Gastroesophageal sphincter (tissue), 4 donors: Measurements from ENCODE around the gene PBX1. TPM values are rescaled to one million over a fixed set of nuclear protein-coding genes. Genes with fewer than 3 reads are reported as not detected.

Experiments used
- ATAC-seq: fragments of 150-250 bp; one replicate; pipeline ENCODE4 v1.9.1; 2016; ENCODE audit warnings: mild to moderate bottlenecking, moderate library complexity
- H3K27ac ChIP-seq, 4 donors: fragments of 200-600 bp; sonication (generic) in 3 of 4; 1 replicate in 3 of 4; 2 replicates in 1 of 4; pipeline ENCODE4 v1.5.1; 2016 to 2019
- H3K27me3 ChIP-seq: fragments of 200-600 bp; sonication (generic); one replicate; pipeline ENCODE4 v1.5.1; 2019
- H3K36me3 ChIP-seq, 2 donors: fragments of 200-600 bp; sonication (generic); one replicate each; pipeline ENCODE4 v1.5.1; 2019; ENCODE audit warnings: control low read depth in 1 of 2
- H3K4me1 ChIP-seq, 3 donors: fragments of 200-600 bp; sonication (generic); 1 replicate in 2 of 3; 2 replicates in 1 of 3; pipeline ENCODE4 v1.5.1; 2016 to 2019; ENCODE audit warnings: control low read depth in 2 of 3
- H3K4me3 ChIP-seq, 2 donors: fragments of 200-600 bp; sonication (generic); one replicate each; pipeline ENCODE4 v1.5.1; 2019; ENCODE audit warnings: mild to moderate bottlenecking in 1 of 2, moderate library complexity in 1 of 2
- H3K9me3 ChIP-seq, 3 donors: fragments of 200-600 bp; sonication (generic); one replicate each; pipeline ENCODE4 v1.5.1; 2017 to 2019; ENCODE audit warnings: control low read depth in 2 of 3
- EP300 ChIP-seq: sonication (generic); formaldehyde crosslinking; IDR thresholded peaks from one replicate; pipeline ENCODE4 v1.6.1; 2017; ENCODE audit warnings: antibody characterized with exemption, mild to moderate bottlenecking
- POLR2A ChIP-seq, 2 donors: fragments of 450-650 bp; IDR thresholded peaks; one replicate each; pipeline ENCODE4 v1.6.1; 2017; ENCODE audit warnings: antibody characterized with exemption in 2 of 2, mild to moderate bottlenecking in 2 of 2, moderate library complexity in 1 of 2
- POLR2AphosphoS5 ChIP-seq: sonication (generic); formaldehyde crosslinking; IDR thresholded peaks from one replicate; pipeline ENCODE4 v1.6.1; 2017; ENCODE audit warnings: antibody characterized with exemption
- WGBS, 2 donors: methylation state at CpG; one replicate each; pipeline ENCODE4 v1.1.5; 2018; ENCODE audit warnings: low coverage in 1 of 2; 5-methylcytosine and 5-hydroxymethylcytosine counted together
- total RNA-seq, 4 donors: library from RNA; depleted of rRNA; stranded (reverse); fragments of >200 nt; gene quantifications; one replicate each; pipeline ENCODE4 v1.1.0, GENCODE V29; 2016
- TF ChIP-seq, protein P1 (sequence below), 4 experiments: fragments of 200-600 bp in 2 of 4; fragments of 450-650 bp in 2 of 4; sonication (generic) in 1 of 4; IDR thresholded peaks; one replicate each; pipeline ENCODE4 v1.5.1; 2017 to 2019; ENCODE audit warnings: antibody characterized with exemption in 4 of 4, mild to moderate bottlenecking in 2 of 4, moderate library complexity in 2 of 4

PBX1 gene
- total RNA-seq, 4 donors from 2014 or later: 75.8 to 177 (median 140) TPM

GRCh38 chr1:164625004-164625617 is 66.1 kb downstream of the PBX1 start:
- 23% methylated on average over 6 to 7 of the region's 7 CpGs for WGBS, 2 donors
- no peak for ATAC-seq
- Histone ChIP-seq H3K27ac (peak overlapping the region in 3 of 4 donors; percentile 18 to 59 (median 56)), H3K4me1 (peaks cover 7 to 100% (median 27%) of the 10 kb centered on the region in 3 donors), H3K27me3 (no peaks in the 10 kb centered on the region), H3K36me3 (peaks cover 0 to 9% of the 10 kb centered on the region in 2 donors), H3K4me3 (no peak overlapping the region), H3K9me3 (no peaks in the 10 kb centered on the region)
- TF ChIP-seq, protein P1, sequence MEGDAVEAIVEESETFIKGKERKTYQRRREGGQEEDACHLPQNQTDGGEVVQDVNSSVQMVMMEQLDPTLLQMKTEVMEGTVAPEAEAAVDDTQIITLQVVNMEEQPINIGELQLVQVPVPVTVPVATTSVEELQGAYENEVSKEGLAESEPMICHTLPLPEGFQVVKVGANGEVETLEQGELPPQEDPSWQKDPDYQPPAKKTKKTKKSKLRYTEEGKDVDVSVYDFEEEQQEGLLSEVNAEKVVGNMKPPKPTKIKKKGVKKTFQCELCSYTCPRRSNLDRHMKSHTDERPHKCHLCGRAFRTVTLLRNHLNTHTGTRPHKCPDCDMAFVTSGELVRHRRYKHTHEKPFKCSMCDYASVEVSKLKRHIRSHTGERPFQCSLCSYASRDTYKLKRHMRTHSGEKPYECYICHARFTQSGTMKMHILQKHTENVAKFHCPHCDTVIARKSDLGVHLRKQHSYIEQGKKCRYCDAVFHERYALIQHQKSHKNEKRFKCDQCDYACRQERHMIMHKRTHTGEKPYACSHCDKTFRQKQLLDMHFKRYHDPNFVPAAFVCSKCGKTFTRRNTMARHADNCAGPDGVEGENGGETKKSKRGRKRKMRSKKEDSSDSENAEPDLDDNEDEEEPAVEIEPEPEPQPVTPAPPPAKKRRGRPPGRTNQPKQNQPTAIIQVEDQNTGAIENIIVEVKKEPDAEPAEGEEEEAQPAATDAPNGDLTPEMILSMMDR (IDR thresholded peaks at IDR 0.05): peak; percentile 45 to 67 (median 57)
- no peak for TF ChIP-seq POLR2A (IDR thresholded peaks at IDR 0.05)

GRCh38 chr1:164628772-164629171 is 69.8 kb downstream of the PBX1 start:
- Histone ChIP-seq H3K4me1 (peaks cover 11 to 97% (median 21%) of the 10 kb centered on the region in 3 donors), H3K27me3 (no peaks in the 10 kb centered on the region), H3K27ac (peak overlapping the region in 3 of 4 donors; percentile 26 to 81 (median 36)), H3K9me3 (no peaks in the 10 kb centered on the region), H3K36me3 (peaks cover 0 to 9% of the 10 kb centered on the region in 2 donors), H3K4me3 (no peak overlapping the region)
- no peak for TF ChIP-seq EP300
- TF ChIP-seq, protein P1 (IDR thresholded peaks at IDR 0.05): no peak
- no peak for TF ChIP-seq POLR2AphosphoS5
- TF ChIP-seq POLR2A (IDR thresholded peaks at IDR 0.05): no peak
- ATAC-seq: no peak
- WGBS, 2 donors: 61 to 64% methylated on average over 5 to 7 of the region's 7 CpGs

GRCh38 chr1:164629971-164630370 is 71.0 kb downstream of the PBX1 start:
- no peak for ATAC-seq
- H3K27ac ChIP-seq: peak overlapping the region in 3 of 4 donors; percentile 36 to 81 (median 56)
- H3K9me3 ChIP-seq: no peaks in the 10 kb centered on the region
- no peaks in the 10 kb centered on the region for H3K27me3 ChIP-seq
- peaks cover 0 to 9% of the 10 kb centered on the region in 2 donors for H3K36me3 ChIP-seq
- no peak overlapping the region for H3K4me3 ChIP-seq
- no peak for TF ChIP-seq EP300
- TF ChIP-seq, protein P1 (IDR thresholded peaks at IDR 0.05): no peak
- no peak for TF ChIP-seq POLR2A (IDR thresholded peaks at IDR 0.05)
- no peak for TF ChIP-seq POLR2AphosphoS5
- peaks cover 15 to 97% (median 25%) of the 10 kb centered on the region in 3 donors for H3K4me1 ChIP-seq
- 61 to 75% methylated on average over 8 of the region's 8 CpGs for WGBS, 2 donors

- Histone ChIP-seq H3K27me3 (no peaks in the 10 kb centered on the region), H3K4me1 (peaks cover 22 to 97% (median 24%) of the 10 kb centered on the region in 3 donors), H3K27ac (peak overlapping the region; percentile 25 to 81 (median 46)), H3K4me3 (no peak overlapping the region), H3K9me3 (no peaks in the 10 kb centered on the region), H3K36me3 (peaks cover 0 to 9% of the 10 kb centered on the region in 2 donors)
- TF ChIP-seq EP300: no peak
- TF ChIP-seq POLR2AphosphoS5: peak; percentile 53
- 21 to 45% methylated on average over 2 to 3 of the region's 3 CpGs for WGBS, 2 donors
- ATAC-seq: peak; percentile 78
These were observed 71.8 kb downstream of the PBX1 start for GRCh38 chr1:164630626-164631396.

- ATAC-seq: no peak
- Histone ChIP-seq H3K27ac (peak overlapping the region in 3 of 4 donors; percentile 36 to 81 (median 56)), H3K4me1 (peaks cover 20 to 97% (median 21%) of the 10 kb centered on the region in 3 donors), H3K9me3 (no peaks in the 10 kb centered on the region), H3K27me3 (no peaks in the 10 kb centered on the region), H3K36me3 (peaks cover 0 to 3% of the 10 kb centered on the region in 2 donors), H3K4me3 (no peak overlapping the region)
- no peak for TF ChIP-seq EP300
- TF ChIP-seq POLR2A (IDR thresholded peaks at IDR 0.05): no peak
- TF ChIP-seq, protein P1 (IDR thresholded peaks at IDR 0.05): no peak
- TF ChIP-seq POLR2AphosphoS5: no peak
- 55 to 67% methylated on average over 5 to 7 of the region's 7 CpGs for WGBS, 2 donors
These were observed 72.8 kb downstream of the PBX1 start for GRCh38 chr1:164631751-164632150.
